Activated gamma-delta T cell treated with anti-CD3 and anti-CD28 coated beads, Interleukin-2, amount 50 U/mL, for 16 hours (primary cell): ENCODE results near the gene ITGB7.
"Not testable (repeated sequence)": the region's sequence is repeated elsewhere in the genome, so short reads cannot be mapped to it uniquely, and the experiment has no call there.

Experiments
- DNase-seq: peaks from one replicate; pipeline ENCODE4 v3.0.0-alpha.2; 2020; ENCODE audit warnings: low read depth

The ITGB7 gene

DNA sequence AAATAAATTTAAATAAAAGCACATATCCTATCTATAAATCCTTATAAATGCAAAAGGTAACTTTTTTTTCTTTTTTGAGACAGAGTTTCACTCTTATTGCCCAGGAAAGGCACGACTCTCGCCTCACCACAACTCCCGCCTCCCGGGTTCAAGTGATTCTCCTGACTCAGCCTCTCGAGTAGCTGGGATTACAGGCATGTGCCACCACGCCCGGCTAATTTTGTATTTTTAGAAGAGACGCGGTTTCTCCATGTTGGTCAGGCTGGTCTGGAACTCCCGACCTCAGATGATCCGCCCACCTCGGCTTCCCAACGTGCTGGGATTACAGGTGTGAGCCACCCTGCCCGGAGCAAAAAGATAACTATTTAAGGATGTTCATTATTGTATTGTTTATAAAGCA lies 28.2 kb downstream of the ITGB7 start:
- not testable (repeated sequence) for DNase-seq

GRCh38 chr12:53177447-53177846 lies 29.6 kb downstream of the ITGB7 start:
- DNase-seq = not testable (repeated sequence)

GRCh38 chr12:53176750-53177149 lies 30.3 kb downstream of the ITGB7 start:
- DNase-seq = no peak

DNA sequence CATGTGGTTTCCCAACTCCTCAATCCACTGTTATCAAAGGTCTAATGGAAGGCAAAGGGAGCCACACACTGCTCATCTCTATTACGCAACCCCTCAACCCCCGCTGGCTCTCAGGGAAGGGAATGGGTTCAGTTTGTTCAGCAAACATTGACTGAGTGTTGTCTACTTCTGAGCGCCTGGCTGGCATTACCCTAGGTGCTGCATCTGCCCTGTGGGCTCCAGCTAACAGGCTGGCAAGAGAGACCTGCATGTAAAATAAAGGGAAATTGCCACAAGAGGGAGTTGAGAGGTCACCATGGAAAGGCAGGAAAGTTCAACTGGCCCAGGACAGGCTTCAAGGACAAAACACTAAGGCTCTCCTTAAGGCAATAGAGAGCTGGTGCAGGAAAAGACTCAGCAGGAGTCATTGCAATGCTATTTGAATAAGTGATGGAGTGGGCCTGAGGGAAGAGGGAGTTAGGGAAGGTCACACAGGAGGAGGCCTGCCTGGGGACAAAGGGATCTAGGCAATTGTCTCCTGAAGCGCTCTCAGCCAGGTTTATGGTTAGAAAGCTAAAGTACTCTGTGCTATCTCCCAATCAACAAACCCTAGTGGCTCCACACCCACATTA lies 32.1 kb downstream of the ITGB7 start:
- DNase-seq = no peak

DNA sequence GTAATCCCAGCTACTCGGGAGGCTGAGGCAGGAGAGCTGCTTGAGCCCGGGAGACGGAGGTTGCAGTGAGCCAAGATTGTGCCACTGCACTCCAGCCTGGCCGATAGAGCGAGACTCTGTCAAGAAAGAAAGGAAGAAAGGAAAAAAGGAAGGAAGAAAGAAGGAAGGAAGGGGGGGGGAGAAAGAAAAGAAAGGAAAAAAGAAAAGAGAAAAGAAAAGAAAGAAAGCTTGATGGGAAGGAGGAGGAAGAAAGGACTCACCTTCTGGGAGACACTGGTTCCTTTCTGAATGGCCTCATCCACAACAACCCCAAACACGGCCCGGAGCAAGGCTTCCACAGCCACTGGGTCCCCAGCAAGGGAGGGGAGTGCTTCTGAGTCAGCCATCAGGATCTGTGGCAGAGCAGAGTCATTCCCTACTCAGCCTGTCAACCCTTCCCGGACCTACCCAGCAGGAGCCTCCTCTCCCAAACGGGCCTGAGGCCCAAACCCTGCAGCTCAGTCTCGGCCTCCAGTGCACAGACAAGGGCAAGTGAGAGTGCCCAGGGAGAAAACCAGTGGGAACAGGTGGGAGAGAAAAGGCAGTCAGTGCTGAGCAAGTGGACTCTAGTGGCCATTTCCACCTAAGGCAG lies 33.9 kb downstream of the ITGB7 start:
- DNase-seq = no peak

GRCh38 chr12:53172352-53172751 lies 34.7 kb downstream of the ITGB7 start:
- DNase-seq = no peak

DNA sequence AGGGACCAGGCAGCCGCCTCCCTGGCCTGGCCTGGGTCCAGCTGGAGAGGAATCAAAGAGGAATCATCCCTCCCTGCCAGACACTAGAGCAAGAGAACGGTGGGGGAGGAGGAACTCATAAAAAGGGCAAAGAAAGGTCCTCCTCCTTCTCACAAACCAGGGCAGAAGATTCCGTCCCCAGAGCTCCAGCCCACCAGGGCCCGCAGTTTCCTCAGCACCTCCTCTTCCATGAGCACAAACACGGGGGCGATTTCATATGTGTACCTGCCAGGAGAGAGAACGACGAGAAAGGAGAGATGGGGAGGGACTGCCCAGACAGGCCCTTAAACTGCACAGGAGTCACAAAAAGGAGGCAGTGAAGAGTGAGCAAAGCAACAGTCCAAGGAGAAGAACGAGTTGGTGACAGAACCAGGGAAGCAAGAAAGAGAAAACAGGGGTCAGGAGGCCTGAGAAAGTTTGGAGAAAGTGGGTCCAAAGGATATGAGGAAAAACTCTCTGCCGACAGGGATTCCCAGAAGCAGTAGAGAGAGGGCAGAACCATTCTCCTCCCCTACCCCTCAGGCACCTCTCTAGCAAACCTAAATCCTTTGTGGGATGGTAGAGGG lies 35.2 kb downstream of the ITGB7 start:
- DNase-seq = no peak

DNA sequence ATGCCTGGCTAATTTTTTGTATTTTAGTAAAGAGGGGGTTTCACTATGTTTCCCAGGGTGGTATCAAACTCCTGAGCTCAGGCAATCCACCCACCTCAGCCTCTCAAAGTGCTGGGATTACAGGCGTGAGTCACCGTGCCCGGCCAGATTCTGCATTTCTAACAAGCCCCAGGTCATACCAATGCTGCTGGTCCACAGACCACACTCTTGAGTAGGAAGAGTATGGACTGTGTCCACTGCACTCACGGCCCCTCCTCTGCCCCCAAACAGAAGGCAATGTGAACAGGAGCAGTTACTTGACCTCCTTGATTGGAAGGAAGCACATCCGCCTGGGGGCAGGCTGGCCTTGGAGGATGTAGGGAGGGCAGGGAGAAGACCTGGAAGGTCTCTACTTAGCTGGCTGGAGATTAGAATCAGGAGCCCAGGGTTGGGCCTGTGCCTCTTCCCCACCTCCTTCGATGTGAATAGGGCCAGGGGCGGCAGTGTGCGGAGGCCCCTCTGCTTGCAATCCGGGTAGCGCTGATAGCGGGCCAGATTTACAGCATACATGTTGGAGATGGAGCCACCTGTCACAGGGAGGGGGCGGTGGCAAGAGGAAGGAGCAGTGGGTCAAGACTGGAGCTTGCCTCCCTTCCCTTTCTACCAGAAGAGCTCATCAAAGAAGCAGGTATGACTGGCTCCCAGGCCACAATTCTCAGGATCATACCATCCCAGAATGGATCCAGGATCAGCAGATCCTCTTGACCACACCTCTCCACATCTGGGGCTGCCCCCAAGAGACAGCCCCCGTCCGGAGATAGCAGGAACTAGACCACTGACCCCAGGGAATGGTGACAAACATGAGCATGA lies 36.0 kb downstream of the ITGB7 start:
- DNase-seq = no peak

- DNase-seq = no peak
These were observed 36.8 kb downstream of the ITGB7 start for GRCh38 chr12:53170215-53170614.

- no peak for DNase-seq
These were observed 37.4 kb downstream of the ITGB7 start for GRCh38 chr12:53169644-53170043.

DNA sequence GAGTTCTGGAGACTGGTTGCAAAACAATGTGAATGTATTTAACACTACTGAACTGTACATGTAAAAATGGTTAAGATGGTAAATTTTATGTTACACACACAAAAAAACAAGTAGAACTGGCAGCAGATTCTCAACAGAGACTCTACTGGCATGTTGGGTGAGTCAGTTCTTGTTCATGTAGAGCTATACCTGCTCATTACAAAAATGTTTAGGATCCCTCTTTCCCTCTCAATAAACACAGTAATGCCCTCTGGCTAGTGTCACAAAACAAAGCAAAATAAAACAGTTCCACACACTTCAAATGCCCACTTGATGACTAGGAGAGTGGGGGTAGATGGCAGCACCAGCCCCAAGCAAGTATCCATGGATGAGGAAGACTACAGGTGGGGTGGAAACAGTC lies 40.2 kb downstream of the ITGB7 start:
- no peak for DNase-seq

DNA sequence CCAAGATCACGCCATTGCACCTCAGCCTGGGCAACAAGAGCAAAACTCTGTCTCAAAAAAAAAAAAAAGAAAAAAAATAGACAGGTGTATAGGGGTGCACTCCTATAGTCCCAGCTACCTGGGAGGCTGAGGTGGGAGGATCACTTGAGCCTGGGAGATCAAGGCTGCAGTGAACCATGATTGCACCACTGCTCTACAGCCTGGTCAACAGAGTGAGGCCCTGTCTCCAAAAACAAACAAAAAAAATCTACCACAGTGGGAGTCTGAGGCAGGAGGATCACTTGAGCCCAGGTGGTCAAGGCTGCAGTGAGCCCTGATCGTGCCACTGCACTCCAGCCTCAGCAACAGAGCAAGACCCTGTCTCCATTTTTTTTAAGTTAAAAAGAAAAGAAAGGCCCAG lies 44.0 kb downstream of the ITGB7 start:
- not testable (repeated sequence) for DNase-seq

DNA sequence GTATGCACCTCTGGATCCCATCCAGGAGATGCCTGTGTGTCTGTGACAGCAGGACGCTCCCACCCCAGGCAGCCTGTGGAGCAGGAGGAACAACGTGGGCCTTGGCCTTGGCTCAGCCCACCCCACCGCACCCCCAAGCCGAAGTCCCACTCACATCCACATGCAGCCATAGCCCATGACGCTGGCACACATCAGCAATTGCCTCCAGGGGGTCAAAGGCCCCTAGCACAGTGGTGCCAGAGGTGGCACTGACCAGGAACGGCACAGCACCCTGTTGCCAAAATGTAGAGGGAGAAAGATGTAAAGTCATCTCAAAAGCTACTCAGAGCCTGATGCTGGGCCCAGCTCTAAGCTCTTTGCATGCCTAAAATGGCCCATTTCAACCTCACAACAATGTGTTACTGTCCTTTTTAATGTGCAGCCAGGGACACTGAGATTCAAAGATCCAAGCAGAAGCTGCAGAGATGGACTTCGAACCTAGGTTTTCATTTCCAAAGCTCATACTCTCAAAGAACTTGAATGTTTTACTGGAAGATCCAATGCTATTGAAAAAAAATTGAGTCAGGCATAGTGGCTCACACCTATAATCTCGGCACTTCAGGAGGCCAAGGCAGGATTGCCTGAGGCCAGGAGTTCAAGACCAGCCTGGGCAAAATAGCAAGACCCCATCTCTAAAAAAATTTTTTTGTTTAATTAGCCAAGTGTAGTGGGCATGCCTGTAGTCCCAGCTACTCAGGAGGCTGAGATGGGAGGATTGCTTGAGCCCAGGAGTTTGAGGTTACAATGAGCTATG lies 45.7 kb downstream of the ITGB7 start:
- no peak for DNase-seq

DNA sequence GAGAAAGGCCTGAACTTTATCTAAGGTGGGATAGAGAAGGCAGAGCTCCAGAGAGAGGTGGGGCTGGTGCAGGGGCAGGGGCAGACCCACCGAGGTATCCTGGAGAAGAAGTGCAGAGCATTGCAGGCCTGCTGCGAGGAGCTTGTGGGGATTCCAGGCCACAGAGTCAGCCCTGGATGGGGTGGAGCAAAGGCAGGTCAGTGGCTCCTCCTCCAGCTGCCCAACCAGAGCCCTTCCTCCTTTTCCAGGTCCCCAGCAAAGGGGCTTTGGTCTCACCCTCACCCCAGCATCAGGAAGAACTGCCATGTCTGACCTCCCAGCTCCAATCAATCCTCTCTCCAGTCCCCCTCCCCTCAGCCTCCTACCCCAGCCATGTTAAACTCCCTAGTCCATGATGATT lies 46.4 kb downstream of the ITGB7 start:
- DNase-seq = no peak

GRCh38 chr12:53160000-53160399 lies 47.1 kb downstream of the ITGB7 start:
- DNase-seq = no peak

- peak; percentile 86 for DNase-seq
These were observed 47.7 kb downstream of the ITGB7 start for GRCh38 chr12:53159195-53159839.

- DNase-seq = no peak
These were observed 54.7 kb downstream of the ITGB7 start for GRCh38 chr12:53152390-53152789.

- no peak for DNase-seq
These were observed 56.0 kb downstream of the ITGB7 start for GRCh38 chr12:53151039-53151438.

GRCh38 chr12:53147653-53148052 lies 59.4 kb downstream of the ITGB7 start:
- DNase-seq = no peak

DNA sequence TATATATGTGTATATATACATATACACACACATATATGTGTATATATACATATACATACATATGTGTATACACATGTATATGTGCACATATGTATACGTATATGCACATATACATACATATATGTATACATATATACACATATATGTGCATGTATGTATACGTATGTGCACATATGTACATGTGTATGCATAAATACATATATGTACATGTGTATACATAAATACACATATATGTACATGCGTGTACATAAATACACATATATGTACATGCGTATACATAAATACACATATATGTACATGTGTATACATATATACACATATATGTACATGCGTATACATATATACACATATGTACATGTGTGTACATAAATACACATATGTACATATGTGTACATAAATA lies 59.9 kb downstream of the ITGB7 start:
- no peak for DNase-seq
